HG03469 (cell line): ENCODE data around the gene WEE1.

Experiments
- ATAC-seq: cut with Tn5 transposase; IDR thresholded peaks from one replicate; pipeline ENCODE4 v1.9.1; 2021; ENCODE audit warnings: mild to moderate bottlenecking, moderate library complexity, moderate number of reproducible peaks; ENCODE audit not compliant: unreplicated experiment

WEE1 gene

GRCh38 chr11:9565822-9566560 lies 7.5 kb upstream of the WEE1 start:
- ATAC-seq, result peak; percentile 93

- no peak for ATAC-seq
Measured at GRCh38 chr11:9566561-9567063, 6.9 kb upstream of the WEE1 start.

GRCh38 chr11:9567401-9567800 lies 6.1 kb upstream of the WEE1 start:
- no peak for ATAC-seq

GRCh38 chr11:9568161-9568853 lies 5.2 kb upstream of the WEE1 start:
- ATAC-seq, result no peak

GRCh38 chr11:9568854-9569587 lies 4.4 kb upstream of the WEE1 start:
- no peak for ATAC-seq

- no peak for ATAC-seq
Measured at GRCh38 chr11:9569588-9570164, 3.8 kb upstream of the WEE1 start.

GRCh38 chr11:9570313-9571025 lies 3.0 kb upstream of the WEE1 start:
- ATAC-seq, result no peak

GRCh38 chr11:9571071-9571762 lies 2.3 kb upstream of the WEE1 start:
- ATAC-seq, result no peak

- ATAC-seq, result no peak
Measured at GRCh38 chr11:9571763-9572115, 1.7 kb upstream of the WEE1 start.

- ATAC-seq, result no peak
Measured at GRCh38 chr11:9573775-9574621, 528 bp downstream of the WEE1 start.

GRCh38 chr11:9574622-9575259 lies 1.3 kb downstream of the WEE1 start:
- ATAC-seq, result no peak

- no peak for ATAC-seq
Measured at GRCh38 chr11:9575260-9576240, 2.1 kb downstream of the WEE1 start.

- no peak for ATAC-seq
Measured at GRCh38 chr11:9576701-9577381, 3.4 kb downstream of the WEE1 start.

- no peak for ATAC-seq
Measured at GRCh38 chr11:9577556-9577955, 4.1 kb downstream of the WEE1 start.

- ATAC-seq, result no peak
Measured at GRCh38 chr11:9580894-9581293, 7.4 kb downstream of the WEE1 start.

- ATAC-seq, result no peak
Measured at GRCh38 chr11:9581556-9582161, 8.2 kb downstream of the WEE1 start.

GRCh38 chr11:9590717-9591116 lies 17.2 kb downstream of the WEE1 start:
- ATAC-seq, result no peak
